Upper lobe of right lung (tissue), 1 donor: Measurements from ENCODE around the gene HDAC1. TPM values are rescaled to one million over a fixed set of nuclear protein-coding genes. Genes with fewer than 3 reads are reported as not detected.

Source experiments
- ATAC-seq: fragments of 200-7000 bp; cut with Tn5 transposase; one replicate; pipeline ENCODE4 v1.9.1; 2020; ENCODE audit warnings: mild to moderate bottlenecking, moderate library complexity
- DNase-seq: peaks from one replicate; pipeline ENCODE4 v3.0.0-alpha.2; 2020
- H3K27ac ChIP-seq: fragments of 200-600 bp; one replicate; pipeline ENCODE4 v1.8.0; 2022
- H3K27me3 ChIP-seq: fragments of 200-600 bp; one replicate; pipeline ENCODE4 v1.8.0; 2022; ENCODE audit warnings: mild to moderate bottlenecking
- H3K36me3 ChIP-seq: fragments of 200-600 bp; one replicate; pipeline ENCODE4 v1.8.0; 2022
- H3K4me1 ChIP-seq: fragments of 200-600 bp; one replicate; pipeline ENCODE4 v1.8.0; 2022
- H3K4me3 ChIP-seq: fragments of 200-600 bp; one replicate; pipeline ENCODE4 v1.8.0; 2022; ENCODE audit warnings: mild to moderate bottlenecking
- H3K9me3 ChIP-seq: fragments of 200-600 bp; one replicate; pipeline ENCODE4 v1.8.0; 2022
- CTCF ChIP-seq: fragments of 200-600 bp; IDR thresholded peaks from one replicate; pipeline ENCODE4 v1.8.0; 2022; ENCODE audit warnings: antibody characterized with exemption
- intact Hi-C: fragments of 100-400 bp; cut with DNase I; formaldehyde crosslinking; loops from one replicate; pipeline ENCODE4 v1.11.0; 2022
- total RNA-seq: library from RNA; stranded (reverse); fragmentation: NEBNext Ultra II Directional; extraction: Animal tissue kit (Norgen Biotek cat#: 25700); gene quantifications from one replicate; pipeline ENCODE4 v1.2.1, GENCODE V29; 2021
- donor health status: DM: no; HTN: yes; CAD: no; lungs with severe emphysema.

Gene HDAC1
- total RNA-seq, 1 donor from 2014 or later: 71.2 TPM

- DNase-seq: no peak
- TF ChIP-seq CTCF: no peak
- Histone ChIP-seq H3K9me3 (no peaks in the 10 kb centered on the region), H3K27ac (no peak overlapping the region), H3K4me1 (peaks cover 21% of the 10 kb centered on the region), H3K36me3 (no peaks in the 10 kb centered on the region), H3K27me3 (no peaks in the 10 kb centered on the region), H3K4me3 (no peak overlapping the region)
- ATAC-seq: no peak
- intact Hi-C loops: no loop called here
Measured at GRCh38 chr1:32342704-32343103, 50.8 kb downstream of the HDAC1 start.

GRCh38 chr1:32345289-32345827 lies 53.5 kb downstream of the HDAC1 start:
- intact Hi-C loops: no loop called here
- DNase-seq (no peak), ATAC-seq (peak; percentile 39)
- Histone ChIP-seq H3K27ac (peak overlapping the region; percentile 2), H3K27me3 (no peaks in the 10 kb centered on the region), H3K4me1 (peaks cover 34% of the 10 kb centered on the region), H3K4me3 (no peak overlapping the region), H3K9me3 (no peaks in the 10 kb centered on the region), H3K36me3 (no peaks in the 10 kb centered on the region)
- TF ChIP-seq CTCF: no peak

DNA sequence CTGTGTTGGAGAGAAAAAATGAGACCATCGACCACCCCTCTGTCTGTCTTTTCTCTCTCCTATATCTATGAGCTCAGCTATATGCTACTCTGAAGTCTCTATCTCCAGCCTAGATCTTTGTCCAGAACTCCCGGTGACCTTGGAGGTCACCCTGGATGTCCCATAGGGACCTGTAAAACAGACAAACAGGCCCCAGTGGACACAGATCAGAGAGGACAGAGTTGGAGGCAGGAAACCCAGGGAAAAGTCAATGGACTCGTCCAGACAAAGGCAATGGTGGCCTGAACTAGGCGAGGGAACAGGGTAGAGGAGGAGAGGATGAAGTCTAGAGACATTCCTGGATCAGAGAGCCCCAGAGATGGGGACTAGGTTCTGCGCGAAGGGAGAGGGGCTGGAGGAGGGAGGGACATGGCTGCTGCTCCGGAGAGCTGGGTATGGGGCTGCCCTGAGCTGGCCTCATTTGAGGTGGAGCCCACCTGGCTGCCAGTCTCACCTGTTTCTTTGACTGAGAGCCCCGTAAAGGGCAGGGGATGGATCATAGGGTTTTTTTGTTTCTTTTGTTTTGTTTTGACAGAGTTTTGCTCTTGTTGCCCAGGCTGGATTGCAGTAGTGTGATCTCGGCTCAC lies 54.8 kb downstream of the HDAC1 start:
- intact Hi-C loops: no loop called here
- no peaks in the 10 kb centered on the region for H3K36me3 ChIP-seq
- ATAC-seq: no peak
- H3K27me3 ChIP-seq: no peaks in the 10 kb centered on the region
- H3K4me1 ChIP-seq: peaks cover 41% of the 10 kb centered on the region
- DNase-seq: no peak
- no peak overlapping the region for H3K27ac ChIP-seq
- no peak for TF ChIP-seq CTCF
- H3K4me3 ChIP-seq: no peak overlapping the region
- H3K9me3 ChIP-seq: no peaks in the 10 kb centered on the region

- peak overlapping the region; percentile 14 for H3K27ac ChIP-seq
- no peaks in the 10 kb centered on the region for H3K27me3 ChIP-seq
- DNase-seq: peak; percentile 68
- no peaks in the 10 kb centered on the region for H3K36me3 ChIP-seq
- no peaks in the 10 kb centered on the region for H3K9me3 ChIP-seq
- peak; percentile 2 for ATAC-seq
- H3K4me3 ChIP-seq: no peak overlapping the region
- intact Hi-C loops: no loop called here
- no peak for TF ChIP-seq CTCF
- H3K4me1 ChIP-seq: peaks cover 65% of the 10 kb centered on the region
Measured at GRCh38 chr1:32349211-32349708, 57.4 kb downstream of the HDAC1 start.

DNA sequence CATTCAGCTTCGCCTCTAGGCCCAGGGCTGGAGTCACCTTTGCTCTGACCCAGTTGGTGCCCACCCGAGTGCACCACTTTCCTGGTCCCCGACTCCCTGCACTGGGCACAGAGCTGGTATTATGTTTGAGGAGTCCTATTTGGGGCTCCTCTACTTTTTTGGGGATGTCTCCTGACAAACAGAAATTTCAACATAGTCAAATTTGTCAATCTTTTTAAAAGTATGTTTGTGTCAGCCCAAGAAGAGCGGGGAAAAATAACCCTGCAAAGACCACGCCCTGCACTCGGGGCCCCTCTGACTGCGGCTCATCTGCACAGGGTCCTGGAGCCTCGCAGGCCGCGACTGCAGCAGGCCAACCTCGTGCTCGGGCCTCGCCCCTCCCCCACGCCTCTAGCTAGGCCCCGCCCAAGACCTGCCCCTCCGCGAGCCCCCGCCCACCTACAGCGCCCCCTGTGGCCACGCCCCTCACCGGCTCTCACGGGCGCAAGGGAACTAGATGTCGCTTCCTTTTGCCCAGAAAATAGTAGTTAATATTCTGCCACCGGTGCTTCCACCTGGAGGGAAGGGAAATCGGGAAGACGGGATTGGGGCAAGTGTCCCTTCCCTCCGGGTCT lies 59.0 kb downstream of the HDAC1 start:
- ATAC-seq (peak; percentile 82), DNase-seq (peak; percentile 91)
- no peaks in the 10 kb centered on the region for H3K27me3 ChIP-seq
- TF ChIP-seq CTCF: peak; percentile 55
- H3K36me3 ChIP-seq: no peaks in the 10 kb centered on the region
- H3K4me3 ChIP-seq: peak overlapping the region; percentile 65
- no peaks in the 10 kb centered on the region for H3K9me3 ChIP-seq
- peaks cover 60% of the 10 kb centered on the region for H3K4me1 ChIP-seq
- peak overlapping the region; percentile 84 for H3K27ac ChIP-seq
- intact Hi-C loops: no loop called here
